ENCODE results near the gene CD300LF. TPM values are rescaled to one million over a fixed set of nuclear protein-coding genes. Genes with fewer than 3 reads are reported as not detected.

The CD300LF gene
- total RNA-seq, 2 donors from 2014 or later = not detected

Other genes with a start within 250 kb of the CD300LF start
- 10 to 100 TPM in 1 of 2 donors, 1 to 10 TPM in 1; 3.0 to 29.1 TPM for gene CD300A, start 246.3 kb downstream of the CD300LF start, total RNA-seq
- not detected for gene CD300LB, start 181.4 kb downstream of the CD300LF start, total RNA-seq
- gene CD300C, start 166.8 kb downstream of the CD300LF start, total RNA-seq = under 1 TPM in 1 of 2 donors, not detected in 1; 0.28 TPM
- not detected for gene CD300H, start 145.4 kb downstream of the CD300LF start, total RNA-seq
- gene CD300LD, start 120.6 kb downstream of the CD300LF start, total RNA-seq = not detected
- gene CD300E, start 89.2 kb downstream of the CD300LF start, total RNA-seq = not detected
- gene RAB37, start 24.3 kb upstream of the CD300LF start, total RNA-seq = 1 to 10 TPM; 2.5 to 3.4 TPM
- 100 to 1,000 TPM in 1 of 2 donors, 10 to 100 TPM in 1; 76.2 to 160 TPM for gene NHERF1, start 35.7 kb upstream of the CD300LF start, total RNA-seq
- 10 to 100 TPM; 31.6 to 39.2 TPM for gene NAT9, start 63.4 kb upstream of the CD300LF start, total RNA-seq
- gene GRIN2C, start 147.0 kb upstream of the CD300LF start, total RNA-seq = 1 to 10 TPM in 1 of 2 donors, under 1 TPM in 1; 0.65 to 1.2 TPM
- gene FDXR, start 160.1 kb upstream of the CD300LF start, total RNA-seq = 10 to 100 TPM; 56.7 to 58.4 TPM
- not detected for gene FADS6, start 180.7 kb upstream of the CD300LF start, total RNA-seq
- gene USH1G, start 210.3 kb upstream of the CD300LF start, total RNA-seq = not detected
- not detected for gene OTOP2, start 211.3 kb upstream of the CD300LF start, total RNA-seq
- gene OTOP3, start 223.0 kb upstream of the CD300LF start, total RNA-seq = not detected